DMS 273 (cell line): ENCODE measurements around the gene FAM227A.

Source experiments
- DNase-seq: peaks from one replicate; lab custom pipeline; 2025; ENCODE audit not compliant: unreplicated experiment; lab: John Stamatoyannopoulos, UW

FAM227A gene

DNA sequence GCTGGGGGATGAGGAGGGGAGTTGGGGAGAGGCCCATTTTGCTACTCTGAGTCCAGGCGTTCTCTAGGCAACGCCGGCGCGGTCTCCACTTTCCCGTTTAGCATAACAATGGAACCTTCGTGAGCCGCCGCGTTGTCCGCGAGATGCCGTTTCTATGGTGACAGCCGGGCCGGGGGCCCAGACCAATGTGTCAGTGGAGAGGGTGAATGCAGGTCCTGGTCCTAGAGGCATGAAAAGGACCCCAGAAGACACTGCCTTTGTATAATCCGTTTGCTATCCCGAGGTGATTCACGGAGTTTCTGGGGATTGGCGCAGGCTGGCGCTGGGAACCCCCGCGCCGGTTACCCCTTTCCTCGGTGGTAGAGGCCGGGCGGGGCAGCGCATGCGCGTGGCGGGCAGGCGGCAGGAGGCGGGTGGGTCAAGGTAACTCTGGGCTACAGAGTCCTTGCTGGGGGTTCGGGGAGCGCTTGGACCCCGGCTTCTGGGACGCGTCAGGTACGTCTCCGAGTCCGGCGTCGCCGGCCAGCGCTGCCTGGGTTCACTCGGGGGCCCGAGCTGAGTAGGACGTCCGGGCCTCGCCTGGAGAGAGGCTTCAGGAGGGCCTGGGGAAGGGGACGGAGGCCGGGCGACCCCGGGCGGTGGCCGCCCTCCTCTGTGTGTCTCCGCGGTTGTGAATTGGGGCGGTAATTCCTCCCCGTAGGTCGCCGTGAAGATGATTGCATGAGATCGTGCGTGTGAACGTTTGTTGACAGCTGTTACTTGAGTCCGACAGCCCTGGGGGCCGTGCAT is at the start of gene FAM227A, which contains the start of gene CBY1:
FAM227A (minus strand) TSS at position 137 of the 789 bp plus-strand sequence. CDS start 6,224 bp downstream, outside the sequence.
CBY1 (plus strand) TSS at position 383 of the 789 bp plus-strand sequence. CDS start 11,417 bp downstream, outside the sequence.
- peak; percentile 89 for DNase-seq

GRCh38 chr22:38705235-38706100 is 49.3 kb upstream of the FAM227A start, which contains the start of gene GTPBP1:
Gene GTPBP1 (plus strand): TSS chr22:38705944. CDS start chr22:38705956, 12 bp downstream.
- DNase-seq, result peak; percentile 99

- DNase-seq, result no peak
Measured at GRCh38 chr22:38704654-38705234, 48.6 kb upstream of the FAM227A start.

DNA sequence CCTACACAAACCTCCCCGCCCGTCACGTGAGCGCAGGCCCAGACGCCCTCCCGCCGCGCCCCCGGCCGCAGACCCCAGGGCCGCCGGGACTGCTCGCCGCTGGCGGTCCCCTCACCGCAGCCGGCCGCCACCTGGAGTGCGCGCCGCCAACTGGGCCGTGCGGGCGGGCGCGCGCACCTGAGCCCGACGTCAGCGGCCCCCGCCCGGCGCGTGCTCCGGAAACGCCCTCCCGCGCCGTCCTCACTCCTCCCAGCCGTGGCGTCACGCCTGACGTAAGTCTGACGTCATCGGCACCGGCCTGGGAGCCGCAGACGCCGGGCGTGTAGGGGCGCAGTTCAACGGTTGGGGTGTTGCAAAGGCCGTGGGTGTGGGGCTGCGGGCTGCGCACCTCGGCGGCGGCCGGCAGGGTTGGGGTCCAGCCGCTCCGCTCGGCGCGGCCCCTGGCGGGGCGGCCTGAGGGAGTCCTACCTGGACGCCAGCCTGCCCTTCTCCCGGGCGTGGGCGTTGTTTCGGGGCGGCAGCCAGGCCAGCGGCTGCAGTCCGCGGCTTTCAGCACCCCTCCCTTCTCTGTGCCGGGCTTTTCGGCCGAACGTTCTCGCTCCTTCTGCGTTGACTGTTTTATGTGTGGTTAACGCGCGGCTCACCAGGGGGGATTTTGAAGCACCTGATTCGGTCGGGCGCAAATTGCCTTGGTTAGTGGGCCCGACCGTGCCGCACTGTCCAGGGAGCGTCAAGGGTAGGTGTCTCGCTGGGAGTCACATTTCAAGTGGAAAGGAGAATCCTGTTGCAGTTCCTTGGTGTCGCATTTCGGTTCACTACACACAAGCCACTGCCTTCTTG is 44.8 kb upstream of the FAM227A start, which contains the start of gene JOSD1:
JOSD1 (minus strand) TSS at position 155 of the 840 bp plus-strand sequence. CDS start 956 bp downstream, outside the sequence.
- peak; percentile 97 for DNase-seq

- DNase-seq, result peak; percentile 77
Measured at GRCh38 chr22:38700270-38700788, 44.1 kb upstream of the FAM227A start.

GRCh38 chr22:38699784-38700183 is 43.6 kb upstream of the FAM227A start:
- DNase-seq, result no peak

- DNase-seq, result no peak
Measured at GRCh38 chr22:38699143-38699542, 43.0 kb upstream of the FAM227A start.

- no peak for DNase-seq
Measured at GRCh38 chr22:38698407-38699094, 42.4 kb upstream of the FAM227A start.

DNA sequence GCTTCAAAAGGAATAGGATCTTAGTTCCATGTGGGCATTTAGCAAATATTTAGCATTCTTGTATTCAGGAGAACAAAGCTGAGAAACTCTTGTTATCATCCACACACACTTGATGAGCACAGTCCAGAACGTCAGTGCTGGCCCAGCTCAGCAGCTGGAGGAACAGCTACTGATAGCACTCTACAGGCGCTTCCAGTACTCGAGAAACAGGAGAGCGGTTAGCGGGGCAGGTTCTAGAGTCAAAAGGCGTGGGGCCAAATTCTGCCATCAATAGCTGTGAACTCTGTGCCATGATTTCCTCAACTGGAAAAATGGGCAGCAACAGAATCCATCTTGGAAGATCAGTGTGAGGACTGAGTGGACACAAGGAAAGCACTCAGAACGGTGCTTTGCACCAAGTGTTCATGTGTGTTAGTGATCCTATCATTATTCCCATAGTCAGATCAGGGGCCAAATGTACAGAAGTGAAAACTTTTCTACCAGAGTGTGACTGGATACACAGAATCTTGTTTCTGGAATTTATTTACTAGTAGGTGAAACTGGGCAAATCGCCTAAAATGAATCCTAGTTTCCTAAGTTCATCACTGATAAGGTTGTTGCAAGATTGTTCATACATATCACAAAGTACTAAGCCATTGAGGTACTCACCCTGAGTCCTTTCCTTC is 41.4 kb upstream of the FAM227A start:
- DNase-seq, result peak; percentile 26

DNA sequence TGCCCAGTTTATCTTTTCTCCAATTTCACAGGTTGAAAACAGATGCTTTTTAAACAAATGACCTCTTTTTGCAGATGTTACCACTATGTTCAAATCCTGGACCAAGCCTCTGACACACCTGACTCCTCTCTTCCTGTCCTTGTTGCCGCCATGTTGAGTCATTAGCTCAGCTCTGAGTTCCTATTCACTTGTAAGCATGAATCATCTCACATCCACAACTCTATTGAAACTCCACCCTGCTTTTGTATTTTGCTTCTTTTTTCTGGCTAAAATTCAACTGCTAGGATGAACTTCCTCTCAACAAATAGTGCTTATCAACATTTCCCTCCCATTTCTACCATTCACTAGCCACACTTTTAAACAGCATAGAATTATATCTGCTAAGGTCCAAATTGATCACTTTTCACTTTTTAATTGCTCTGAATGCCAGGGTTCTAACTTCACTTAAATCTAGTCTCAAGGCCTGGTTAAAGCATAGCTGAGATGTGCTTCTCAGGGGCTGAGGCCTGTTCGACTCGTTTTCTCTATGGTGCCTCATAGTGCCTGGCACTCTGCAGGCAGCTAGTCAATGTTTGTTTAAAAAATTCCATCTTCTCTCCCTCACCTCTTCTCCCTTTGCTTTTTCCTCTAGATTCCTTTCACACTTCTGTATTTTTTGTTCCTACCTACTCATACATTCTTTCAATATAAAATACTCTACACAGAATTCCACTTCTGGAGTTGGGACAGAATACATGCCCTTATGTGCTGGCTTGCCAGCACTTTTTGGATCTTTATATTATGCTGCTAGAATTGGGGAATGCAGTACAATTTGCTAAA is 40.6 kb upstream of the FAM227A start:
- DNase-seq, result no peak

GRCh38 chr22:38694940-38695339 is 38.7 kb upstream of the FAM227A start:
- DNase-seq, result no peak

DNA sequence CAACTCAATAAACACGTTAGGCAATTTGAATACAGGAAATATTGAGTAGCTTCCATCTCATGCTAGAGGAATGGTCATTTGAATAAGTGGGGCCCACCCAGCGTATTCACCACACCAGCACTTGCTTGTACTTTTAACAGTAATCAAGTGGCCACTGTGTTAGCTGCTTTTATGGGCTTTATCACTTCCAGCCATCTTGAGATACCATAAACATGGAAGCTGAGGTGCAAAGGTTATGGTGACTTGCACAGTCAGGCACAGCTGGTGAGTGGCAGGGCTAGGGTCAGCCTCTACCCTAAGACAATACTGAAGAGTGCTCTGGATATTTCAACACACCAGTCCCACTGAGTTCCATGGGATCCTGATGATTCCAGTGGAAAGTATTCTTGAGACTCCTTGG is 37.9 kb upstream of the FAM227A start:
- no peak for DNase-seq

- DNase-seq, result no peak
Measured at GRCh38 chr22:38689651-38690050, 33.5 kb upstream of the FAM227A start.

DNA sequence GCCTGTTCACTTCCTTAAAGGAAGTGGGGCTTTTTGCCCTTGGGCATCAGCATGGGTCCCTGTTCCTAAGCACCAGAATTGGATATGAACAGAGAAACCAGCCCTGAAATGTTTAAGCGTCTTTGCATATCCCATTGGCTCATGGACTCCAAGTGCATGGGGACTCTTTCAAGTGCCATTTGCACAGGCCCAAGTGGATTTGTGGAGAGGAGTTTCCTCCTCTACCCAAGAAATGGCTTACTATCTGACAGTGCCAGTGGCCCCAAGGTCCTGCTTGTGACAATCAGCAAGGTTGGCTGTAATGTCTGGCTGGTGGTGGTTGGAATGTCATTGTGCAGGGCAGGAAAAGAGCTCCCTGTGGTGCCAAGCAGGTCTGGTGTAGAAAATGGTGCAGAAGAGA is 29.6 kb upstream of the FAM227A start:
- no peak for DNase-seq

DNA sequence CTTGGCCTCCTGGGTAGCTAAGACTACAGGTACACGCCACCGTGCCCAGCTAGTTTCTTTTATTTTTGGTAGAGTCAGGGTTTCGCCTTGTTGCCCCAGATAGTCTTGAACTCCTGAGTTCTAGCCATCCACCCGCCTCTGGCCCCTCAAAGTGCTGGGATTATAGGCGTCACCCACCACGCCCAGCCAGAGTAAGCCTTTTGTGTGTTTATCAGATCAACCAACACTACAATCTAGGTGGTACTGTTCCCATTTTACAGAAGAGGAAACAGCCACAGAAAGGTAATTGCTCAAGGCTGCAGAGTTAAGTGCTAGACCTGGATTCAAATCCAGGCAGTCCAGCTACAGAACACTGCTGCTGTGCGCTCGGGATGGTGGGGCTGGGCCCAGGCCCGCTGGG is 28.7 kb upstream of the FAM227A start:
- no peak for DNase-seq

- peak; percentile 90 for DNase-seq
Measured at GRCh38 chr22:38681582-38682335, 25.6 kb upstream of the FAM227A start, which contains the start of gene TOMM22. Gene TOMM22 (plus strand): TSS chr22:38681957. CDS start chr22:38681979, 22 bp downstream.

- no peak for DNase-seq
Measured at GRCh38 chr22:38675833-38676232, 19.6 kb upstream of the FAM227A start.
